ENCODE data around the gene GSN.

The GSN gene

GRCh38 chr9:121308765-121309164 lies 40.8 kb downstream of the GSN start:
- Histone ChIP-seq H3K9me3 (ENCODE audit: low read depth, low read length) (no peaks in the 10 kb centered on the region), H3K9ac (ENCODE audit: insufficient read length) (no peak overlapping the region), H3K4me3 (no peak overlapping the region), H3K36me3 (ENCODE audit: insufficient read depth, low read length) (no peaks in the 10 kb centered on the region), H3K27ac (no peak overlapping the region)
- no peak for DNase-seq (ENCODE audit: low read depth, low spot score)
- no peak for TF ChIP-seq FOXP2 (optimal IDR thresholded peaks at IDR 0.05; ENCODE audit: control extremely low read depth, extremely low read length, insufficient read depth)
- no peak for TF ChIP-seq EZH2 (IDR thresholded peaks at IDR 0.05)
- no peak for TF ChIP-seq POLR2AphosphoS5 (IDR thresholded peaks at IDR 0.05; ENCODE audit: borderline replicate concordance, low read depth, low read length)

- no peak overlapping the region for H3K27ac ChIP-seq
- no peak overlapping the region for H3K4me3 ChIP-seq
Observed at GRCh38 chr9:121309171-121309570, 41.2 kb downstream of the GSN start.

GRCh38 chr9:121309833-121310425 lies 42.0 kb downstream of the GSN start:
- no peak overlapping the region for H3K9ac ChIP-seq (ENCODE audit: insufficient read length)
- no peak overlapping the region for H3K4me3 ChIP-seq
- H3K36me3 ChIP-seq (ENCODE audit: insufficient read depth, low read length) = no peaks in the 10 kb centered on the region
- no peaks in the 10 kb centered on the region for H3K9me3 ChIP-seq (ENCODE audit: low read depth, low read length)
- TF ChIP-seq FOXP2 (optimal IDR thresholded peaks at IDR 0.05; ENCODE audit: control extremely low read depth, extremely low read length, insufficient read depth) = no peak
- TF ChIP-seq EZH2 (IDR thresholded peaks at IDR 0.05) = no peak
- TF ChIP-seq POLR2AphosphoS5 (IDR thresholded peaks at IDR 0.05; ENCODE audit: borderline replicate concordance, low read depth, low read length) = no peak
- H3K27ac ChIP-seq = no peak overlapping the region
- DNase-seq (ENCODE audit: low read depth, low spot score) = no peak

More at GRCh38 chr9:121309171-121309570, 41.2 kb downstream of the GSN start:
- Histone ChIP-seq H3K9me3 (ENCODE audit: low read depth, low read length) (no peaks in the 10 kb centered on the region), H3K36me3 (ENCODE audit: insufficient read depth, low read length) (no peaks in the 10 kb centered on the region), H3K9ac (ENCODE audit: insufficient read length) (no peak overlapping the region)
- TF ChIP-seq POLR2AphosphoS5 (IDR thresholded peaks at IDR 0.05; ENCODE audit: borderline replicate concordance, low read depth, low read length) (no peak), EZH2 (IDR thresholded peaks at IDR 0.05) (no peak), FOXP2 (optimal IDR thresholded peaks at IDR 0.05; ENCODE audit: control extremely low read depth, extremely low read length, insufficient read depth) (no peak)
- DNase-seq (ENCODE audit: low read depth, low spot score) = no peak

- H3K9ac ChIP-seq (ENCODE audit: insufficient read length) = no peak overlapping the region
- no peak for DNase-seq (ENCODE audit: low read depth, low spot score)
- TF ChIP-seq FOXP2 (optimal IDR thresholded peaks at IDR 0.05; ENCODE audit: control extremely low read depth, extremely low read length, insufficient read depth) (no peak), EZH2 (IDR thresholded peaks at IDR 0.05) (no peak), POLR2AphosphoS5 (IDR thresholded peaks at IDR 0.05; ENCODE audit: borderline replicate concordance, low read depth, low read length) (no peak)
- H3K9me3 ChIP-seq (ENCODE audit: low read depth, low read length) = no peaks in the 10 kb centered on the region
- no peak overlapping the region for H3K27ac ChIP-seq
- no peak overlapping the region for H3K4me3 ChIP-seq
- no peaks in the 10 kb centered on the region for H3K36me3 ChIP-seq (ENCODE audit: insufficient read depth, low read length)
Observed at GRCh38 chr9:121310571-121310970, 42.6 kb downstream of the GSN start.

DNA sequence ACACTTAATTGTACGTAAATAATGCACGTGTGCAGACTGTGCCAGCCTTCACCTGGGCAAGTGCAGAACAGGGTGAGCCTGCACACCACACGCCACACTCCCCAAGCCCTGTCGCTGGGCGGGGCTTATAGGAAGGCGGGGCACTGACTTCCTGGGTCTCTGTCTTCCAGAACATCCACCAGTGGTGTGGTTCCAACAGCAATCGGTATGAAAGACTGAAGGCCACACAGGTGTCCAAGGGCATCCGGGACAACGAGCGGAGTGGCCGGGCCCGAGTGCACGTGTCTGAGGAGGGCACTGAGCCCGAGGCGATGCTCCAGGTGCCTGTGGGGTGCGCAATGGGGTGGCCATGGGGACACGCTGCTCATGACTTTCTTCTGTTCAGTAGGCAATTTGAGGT lies 44.2 kb downstream of the GSN start:
- Histone ChIP-seq H3K9ac (ENCODE audit: insufficient read length) (no peak overlapping the region), H3K36me3 (ENCODE audit: insufficient read depth, low read length) (no peaks in the 10 kb centered on the region), H3K27ac (no peak overlapping the region), H3K4me3 (no peak overlapping the region), H3K9me3 (ENCODE audit: low read depth, low read length) (no peaks in the 10 kb centered on the region)
- no peak for DNase-seq (ENCODE audit: low read depth, low spot score)
- TF ChIP-seq FOXP2 (optimal IDR thresholded peaks at IDR 0.05; ENCODE audit: control extremely low read depth, extremely low read length, insufficient read depth) (no peak), EZH2 (IDR thresholded peaks at IDR 0.05) (no peak), POLR2AphosphoS5 (IDR thresholded peaks at IDR 0.05; ENCODE audit: borderline replicate concordance, low read depth, low read length) (no peak)

- H3K9ac ChIP-seq (ENCODE audit: insufficient read length) = no peak overlapping the region
- TF ChIP-seq FOXP2 (optimal IDR thresholded peaks at IDR 0.05; ENCODE audit: control extremely low read depth, extremely low read length, insufficient read depth) (no peak), EZH2 (IDR thresholded peaks at IDR 0.05) (no peak), POLR2AphosphoS5 (IDR thresholded peaks at IDR 0.05; ENCODE audit: borderline replicate concordance, low read depth, low read length) (no peak)
- no peaks in the 10 kb centered on the region for H3K9me3 ChIP-seq (ENCODE audit: low read depth, low read length)
- no peak overlapping the region for H3K27ac ChIP-seq
- no peak overlapping the region for H3K4me3 ChIP-seq
- DNase-seq (ENCODE audit: low read depth, low spot score) = no peak
- H3K36me3 ChIP-seq (ENCODE audit: insufficient read depth, low read length) = no peaks in the 10 kb centered on the region
Observed at GRCh38 chr9:121313458-121314152, 45.6 kb downstream of the GSN start.

DNA sequence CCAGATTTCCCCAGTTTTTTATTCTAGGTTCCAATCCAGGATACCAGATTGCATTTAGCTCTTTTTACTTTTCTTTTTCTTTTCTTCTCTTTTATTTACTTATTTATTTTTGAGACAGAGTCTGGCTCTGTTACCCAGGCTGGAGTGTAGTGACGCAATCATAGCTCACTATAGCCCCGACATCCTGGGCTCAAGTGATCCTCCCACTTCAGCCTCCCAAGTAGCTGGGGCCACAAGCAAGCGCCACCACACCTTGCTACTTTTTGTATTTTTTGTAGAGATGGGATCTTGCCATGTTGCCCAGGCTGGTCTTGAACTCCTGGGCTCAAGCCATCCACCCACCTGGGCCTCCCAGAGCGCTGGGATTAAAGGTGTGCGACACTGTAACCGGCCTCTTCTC lies 48.4 kb downstream of the GSN start:
- no peak overlapping the region for H3K9ac ChIP-seq (ENCODE audit: insufficient read length)
- DNase-seq (ENCODE audit: low read depth, low spot score) = no peak
- no peaks in the 10 kb centered on the region for H3K9me3 ChIP-seq (ENCODE audit: low read depth, low read length)
- no peak overlapping the region for H3K4me3 ChIP-seq
- no peak overlapping the region for H3K27ac ChIP-seq
- H3K36me3 ChIP-seq (ENCODE audit: insufficient read depth, low read length) = no peaks in the 10 kb centered on the region
- no peak for TF ChIP-seq EZH2 (IDR thresholded peaks at IDR 0.05)
- TF ChIP-seq FOXP2 (optimal IDR thresholded peaks at IDR 0.05; ENCODE audit: control extremely low read depth, extremely low read length, insufficient read depth) = no peak
- no peak for TF ChIP-seq POLR2AphosphoS5 (IDR thresholded peaks at IDR 0.05; ENCODE audit: borderline replicate concordance, low read depth, low read length)

GRCh38 chr9:121316852-121317373 lies 49.0 kb downstream of the GSN start:
- no peak overlapping the region for H3K27ac ChIP-seq
- H3K9me3 ChIP-seq (ENCODE audit: low read depth, low read length) = no peaks in the 10 kb centered on the region
- H3K36me3 ChIP-seq (ENCODE audit: insufficient read depth, low read length) = no peaks in the 10 kb centered on the region

More at GRCh38 chr9:121316852-121317373, 49.0 kb downstream of the GSN start:
- no peak for DNase-seq (ENCODE audit: low read depth, low spot score)
- H3K9ac ChIP-seq (ENCODE audit: insufficient read length) = no peak overlapping the region
- no peak overlapping the region for H3K4me3 ChIP-seq
- TF ChIP-seq EZH2 (IDR thresholded peaks at IDR 0.05) = no peak
- TF ChIP-seq FOXP2 (optimal IDR thresholded peaks at IDR 0.05; ENCODE audit: control extremely low read depth, extremely low read length, insufficient read depth) = no peak
- TF ChIP-seq POLR2AphosphoS5 (IDR thresholded peaks at IDR 0.05; ENCODE audit: borderline replicate concordance, low read depth, low read length) = no peak
